Activated T-cell treated with anti-CD3 and anti-CD28 coated beads for 24 hours (primary cell): ENCODE data around the gene RIOK3.
A peak's percentile ranks its signal among the peaks of the same experiment; 100 is the strongest.
"Not testable (repeated sequence)": the region's sequence is repeated elsewhere in the genome, so short reads cannot be mapped to it uniquely, and the experiment has no call there.

Source experiments
- DNase-seq: peaks from one replicate; pipeline ENCODE4 v3.0.0-alpha.2; 2020; ENCODE audit warnings: low read depth

RIOK3 gene

GRCh38 chr18:23498117-23498516, 45.0 kb downstream of the RIOK3 start:
- no peak for DNase-seq

- peak; percentile 68 for DNase-seq
Observed at GRCh38 chr18:23498877-23499276, 45.8 kb downstream of the RIOK3 start.

DNA sequence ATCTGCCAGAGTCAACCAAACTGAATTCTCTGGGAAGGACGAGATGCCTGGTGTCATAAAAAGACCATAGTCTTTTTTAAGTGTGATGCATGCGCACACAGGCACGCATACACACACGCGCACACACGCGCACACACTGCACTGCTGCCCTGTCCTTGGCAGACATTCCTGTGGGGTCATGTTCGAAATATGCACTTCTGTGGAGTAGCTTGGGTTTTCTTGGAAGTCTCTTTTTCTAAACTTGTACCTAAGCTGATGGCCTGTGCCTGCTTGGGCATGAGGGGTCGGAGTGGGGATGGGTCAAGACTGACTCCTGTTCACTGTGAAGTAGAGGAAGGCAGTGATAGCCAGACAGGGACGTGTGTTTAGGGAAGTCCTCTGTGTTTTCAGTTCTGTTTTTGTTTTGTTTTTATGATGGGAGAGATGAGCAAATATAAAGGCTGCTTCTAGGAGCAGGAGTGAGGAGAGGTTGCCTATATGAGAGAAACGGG, 46.2 kb downstream of the RIOK3 start:
- no peak for DNase-seq

DNA sequence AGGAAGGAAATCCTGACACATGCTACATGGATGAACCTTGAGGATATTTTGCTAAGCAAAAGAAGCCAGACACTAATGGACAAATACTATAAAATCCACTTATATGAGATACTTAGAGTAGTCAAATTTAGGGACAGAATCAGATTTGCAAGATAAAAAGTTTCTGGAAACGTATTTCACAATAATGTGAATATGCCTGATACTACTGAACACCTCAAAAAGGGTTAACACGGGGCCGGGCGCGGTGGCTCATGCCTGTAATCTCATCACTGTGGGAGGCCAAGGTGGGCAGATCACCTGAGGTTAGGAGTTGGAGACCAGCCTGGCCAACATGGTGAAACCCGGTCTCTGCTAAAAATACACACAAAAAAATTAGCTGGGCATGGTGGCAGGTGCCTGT, 48.5 kb downstream of the RIOK3 start:
- DNase-seq, result no peak

GRCh38 chr18:23502516-23503037, 49.5 kb downstream of the RIOK3 start:
- no peak for DNase-seq

DNA sequence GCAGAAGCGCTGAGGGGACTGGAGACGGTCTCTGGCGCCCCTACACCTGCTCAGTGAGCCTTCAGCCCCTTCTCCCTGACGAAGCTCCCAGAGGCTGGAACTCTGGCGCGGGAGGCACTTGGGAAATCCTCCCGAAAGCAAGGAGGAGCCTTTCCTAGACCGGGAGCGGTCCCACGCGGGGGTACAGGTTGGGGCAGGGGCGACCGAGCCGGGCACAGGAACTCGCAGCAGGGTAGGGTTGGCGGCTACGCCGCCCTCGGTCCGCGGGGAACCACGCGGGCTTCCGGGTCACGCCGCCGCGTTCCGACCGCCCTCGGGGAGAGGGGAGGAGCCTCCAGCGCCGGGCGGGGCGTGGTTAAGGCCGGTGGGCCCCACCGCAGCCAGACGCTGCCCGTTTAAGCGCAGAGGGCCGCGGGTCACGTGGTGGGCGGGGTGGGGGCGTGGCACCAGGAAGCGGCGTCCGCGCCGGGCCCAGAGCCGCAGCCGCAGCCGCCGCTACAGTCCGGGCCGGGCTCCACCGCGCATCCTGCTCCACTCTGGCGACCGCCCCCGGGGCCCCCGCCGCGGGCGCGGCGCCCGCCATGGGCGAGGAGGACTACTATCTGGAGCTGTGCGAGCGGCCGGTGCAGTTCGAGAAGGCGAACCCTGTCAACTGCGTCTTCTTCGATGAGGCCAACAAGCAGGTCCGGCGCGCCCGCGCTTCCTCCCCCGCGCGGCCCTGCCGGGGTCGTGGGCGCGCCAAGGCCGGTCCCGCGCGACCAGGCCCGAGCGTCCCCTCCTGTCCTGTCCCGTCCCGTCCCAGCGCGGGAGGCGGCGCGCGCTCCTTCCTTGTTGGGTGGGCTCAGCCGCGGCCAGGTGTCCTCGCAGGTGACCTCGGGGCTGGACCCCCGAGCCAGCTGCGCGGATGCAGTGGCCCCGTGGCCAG, 50.2 kb downstream of the RIOK3 start, which contains the start of gene RMC1:
Gene RMC1 (plus strand): TSS at position 474 of the 925 bp plus-strand sequence. CDS start 108 bp downstream, at position 582.
- peak; percentile 98 for DNase-seq

GRCh38 chr18:23503963-23504344, 50.9 kb downstream of the RIOK3 start:
- DNase-seq, result no peak

DNA sequence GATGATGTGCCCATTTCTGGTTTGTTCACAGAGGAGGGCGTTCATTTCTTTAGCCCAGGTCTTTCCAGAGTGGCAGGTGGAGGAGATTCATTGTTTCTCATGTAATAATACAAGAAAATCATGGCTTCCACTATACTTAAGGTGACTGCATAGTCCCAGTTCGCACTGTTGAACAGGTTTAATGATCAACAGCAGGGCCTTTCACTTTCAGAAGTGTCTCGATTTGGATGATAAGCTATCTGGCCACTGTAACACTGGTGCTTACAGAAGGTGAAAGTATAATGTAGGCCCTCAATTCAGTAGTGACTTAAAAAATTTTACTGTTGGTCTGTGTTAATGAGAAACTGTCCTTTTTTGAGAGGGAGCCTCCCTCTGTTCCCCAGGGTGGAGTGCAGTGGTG, 51.6 kb downstream of the RIOK3 start:
- DNase-seq, result no peak

- DNase-seq, result no peak
Observed at GRCh38 chr18:23506393-23506792, 53.3 kb downstream of the RIOK3 start.

DNA sequence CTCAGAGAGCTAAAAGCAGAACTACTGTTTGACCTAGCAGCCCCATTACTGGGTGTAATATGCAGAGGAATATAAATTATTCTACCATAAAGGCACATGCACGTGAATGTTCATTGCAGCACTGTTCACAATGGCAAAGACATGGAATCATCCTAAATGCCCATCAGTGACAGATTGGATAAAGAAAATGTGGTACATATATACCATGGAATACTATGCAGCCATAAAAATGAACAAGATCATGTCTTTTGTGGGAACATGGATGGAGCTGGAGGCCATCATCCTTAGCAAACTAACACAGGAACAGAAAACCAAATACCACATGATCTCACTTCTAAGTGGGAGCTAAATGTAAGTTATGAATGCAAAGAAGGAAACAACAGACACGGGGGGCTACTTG, 57.8 kb downstream of the RIOK3 start:
- DNase-seq, result not testable (repeated sequence)

- DNase-seq, result not testable (repeated sequence)
Observed at GRCh38 chr18:23512216-23512615, 59.1 kb downstream of the RIOK3 start.

GRCh38 chr18:23512641-23513040, 59.6 kb downstream of the RIOK3 start:
- no peak for DNase-seq

- peak; percentile 66 for DNase-seq
Observed at GRCh38 chr18:23515911-23516546, 62.9 kb downstream of the RIOK3 start.

- no peak for DNase-seq
Observed at GRCh38 chr18:23519734-23520133, 66.6 kb downstream of the RIOK3 start.

DNA sequence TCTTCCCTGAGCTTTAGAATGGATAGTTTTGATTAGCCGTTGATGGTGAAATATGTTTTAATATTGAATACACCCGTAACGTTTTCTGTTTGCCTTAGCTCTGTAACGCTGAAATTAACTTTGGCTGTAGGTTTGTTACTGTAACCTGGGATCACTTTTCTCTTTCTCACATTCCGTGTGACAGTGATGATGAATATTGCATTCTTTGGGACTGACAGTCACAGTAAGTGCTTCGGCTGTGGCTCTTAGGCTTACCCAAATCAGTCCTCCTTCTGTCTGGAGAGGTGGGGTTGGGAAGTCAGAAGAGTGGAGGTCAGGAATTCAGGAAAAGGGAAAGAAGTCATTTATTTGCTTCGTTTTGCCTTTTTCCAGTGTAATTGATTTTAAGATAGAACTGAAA, 68.2 kb downstream of the RIOK3 start:
- DNase-seq, result no peak

- no peak for DNase-seq
Observed at GRCh38 chr18:23521907-23522306, 68.8 kb downstream of the RIOK3 start.

DNA sequence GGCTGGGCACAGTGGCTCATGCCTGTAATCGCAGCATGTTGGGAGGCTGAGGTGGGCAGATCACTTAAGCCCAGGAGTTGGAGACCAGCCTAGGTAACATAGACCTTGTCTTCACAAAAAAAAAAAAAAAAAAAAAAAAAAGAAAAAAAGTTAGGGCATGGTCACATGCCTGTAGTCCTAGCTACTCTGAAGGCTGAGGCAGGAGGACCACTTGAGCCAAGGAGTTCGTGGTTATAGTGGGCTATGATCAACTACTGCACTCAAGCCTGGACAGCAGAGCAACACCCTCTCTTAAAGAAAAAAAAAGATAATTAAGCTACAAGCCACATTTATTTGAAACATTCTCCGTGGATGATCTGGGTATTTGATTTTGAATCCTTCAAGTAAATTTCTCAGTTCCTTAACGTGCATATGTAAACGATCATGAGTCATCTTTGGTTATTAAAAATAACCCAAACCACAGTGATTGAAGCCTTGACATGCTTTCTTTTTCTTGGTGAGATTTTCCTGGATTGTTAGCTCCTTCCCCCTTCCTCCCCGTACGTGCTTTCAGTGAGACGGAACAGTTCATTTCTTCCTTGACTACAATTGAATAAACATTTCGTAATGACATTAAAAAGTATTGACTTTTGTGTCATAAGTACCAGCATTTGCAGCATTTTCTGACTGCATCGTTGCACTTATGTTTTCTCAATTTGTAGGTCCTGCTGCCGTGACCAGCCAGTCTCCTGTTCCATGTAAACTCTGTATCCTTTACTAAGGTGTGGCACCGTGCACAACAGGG, 70.5 kb downstream of the RIOK3 start:
- no peak for DNase-seq

- no peak for DNase-seq
Observed at GRCh38 chr18:23524213-23524707, 71.2 kb downstream of the RIOK3 start.

- no peak for DNase-seq
Observed at GRCh38 chr18:23526501-23527063, 73.5 kb downstream of the RIOK3 start.

- no peak for DNase-seq
Observed at GRCh38 chr18:23528580-23529472, 75.7 kb downstream of the RIOK3 start.
